ENCODE results near the gene PREPL.

DNA sequence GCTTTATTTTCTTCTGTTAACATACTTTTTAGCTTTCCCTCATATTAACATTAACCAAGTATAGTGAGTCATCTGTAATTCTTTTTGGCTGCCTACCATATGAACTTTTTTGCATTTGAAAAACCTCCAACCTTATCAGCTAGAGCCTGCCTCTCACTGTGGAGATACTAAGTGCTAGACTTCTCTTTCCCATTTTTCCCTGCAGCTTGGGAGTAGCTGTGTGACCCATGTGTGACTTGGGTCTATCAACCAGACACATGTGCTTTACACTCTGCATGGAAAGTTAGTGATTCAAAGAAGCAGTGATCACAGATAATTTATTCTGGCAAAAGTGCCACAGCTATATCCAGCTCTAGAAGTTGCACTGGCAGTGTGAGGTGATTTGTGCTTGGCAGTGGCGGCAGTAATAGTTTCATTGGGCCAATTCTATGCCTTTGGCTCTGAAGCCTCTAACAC, 36.3 kb downstream of the PREPL start:
- TF ChIP-seq, protein P1, sequence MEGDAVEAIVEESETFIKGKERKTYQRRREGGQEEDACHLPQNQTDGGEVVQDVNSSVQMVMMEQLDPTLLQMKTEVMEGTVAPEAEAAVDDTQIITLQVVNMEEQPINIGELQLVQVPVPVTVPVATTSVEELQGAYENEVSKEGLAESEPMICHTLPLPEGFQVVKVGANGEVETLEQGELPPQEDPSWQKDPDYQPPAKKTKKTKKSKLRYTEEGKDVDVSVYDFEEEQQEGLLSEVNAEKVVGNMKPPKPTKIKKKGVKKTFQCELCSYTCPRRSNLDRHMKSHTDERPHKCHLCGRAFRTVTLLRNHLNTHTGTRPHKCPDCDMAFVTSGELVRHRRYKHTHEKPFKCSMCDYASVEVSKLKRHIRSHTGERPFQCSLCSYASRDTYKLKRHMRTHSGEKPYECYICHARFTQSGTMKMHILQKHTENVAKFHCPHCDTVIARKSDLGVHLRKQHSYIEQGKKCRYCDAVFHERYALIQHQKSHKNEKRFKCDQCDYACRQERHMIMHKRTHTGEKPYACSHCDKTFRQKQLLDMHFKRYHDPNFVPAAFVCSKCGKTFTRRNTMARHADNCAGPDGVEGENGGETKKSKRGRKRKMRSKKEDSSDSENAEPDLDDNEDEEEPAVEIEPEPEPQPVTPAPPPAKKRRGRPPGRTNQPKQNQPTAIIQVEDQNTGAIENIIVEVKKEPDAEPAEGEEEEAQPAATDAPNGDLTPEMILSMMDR (IDR thresholded peaks at IDR 0.05; ENCODE audit: low read depth, low read length) = no peak
- no peak for TF ChIP-seq EZH2phosphoT487 (IDR thresholded peaks at IDR 0.05; ENCODE audit: low read depth)
